T-helper 1 cell treated with Interleukin-12 subunit alpha and Interleukin-12 subunit beta and Interleukin-4 antibody, amounts not matched to agents 30 ng/mL and 1 ng/mL, for 36 hours (primary cell): Measurements from ENCODE around the gene KLHDC2. TPM values are rescaled to one million over a fixed set of nuclear protein-coding genes. Genes with fewer than 3 reads are reported as not detected.
"Not testable (repeated sequence)": the region's sequence is repeated elsewhere in the genome, so short reads cannot be mapped to it uniquely, and the experiment has no call there.

Experiments used
- intact Hi-C: fragments of 100-400 bp; cut with micrococcal nuclease; formaldehyde crosslinking; loops from one replicate; pipeline ENCODE4 v1.15.1; 2024
- total RNA-seq: library from RNA; stranded (reverse); gene quantifications from 2 replicates; pipeline ENCODE4 v1.2.3, GENCODE V29; 2022

KLHDC2 gene
- total RNA-seq, 1 donor from 2014 or later: 31.6 TPM

- intact Hi-C loops: loop anchor here (10.0 kb wide), 1 partner anchor 61 kb away; no protein-coding TSS in a partner anchor
Measured at GRCh38 chr14:49774106-49774505, 6.2 kb downstream of the KLHDC2 start.

- intact Hi-C loops: loop anchor here (10.0 kb wide), 1 partner anchor 56 kb away; no protein-coding TSS in a partner anchor
Measured at GRCh38 chr14:49778421-49778820, 10.5 kb downstream of the KLHDC2 start.

GRCh38 chr14:49781040-49781439, 13.1 kb downstream of the KLHDC2 start:
- intact Hi-C loops: not testable (repeated sequence)

GRCh38 chr14:49783394-49784014, 15.6 kb downstream of the KLHDC2 start:
- intact Hi-C loops: no loop called here

- intact Hi-C loops: no loop called here
Measured at GRCh38 chr14:49786315-49786714, 18.4 kb downstream of the KLHDC2 start.

- intact Hi-C loops: no loop called here
Measured at GRCh38 chr14:49792618-49793017, 24.7 kb downstream of the KLHDC2 start.

GRCh38 chr14:49796025-49796424, 28.1 kb downstream of the KLHDC2 start:
- intact Hi-C loops: no loop called here

- intact Hi-C loops: no loop called here
Measured at GRCh38 chr14:49808780-49809179, 40.8 kb downstream of the KLHDC2 start.

- intact Hi-C loops: not testable (repeated sequence)
Measured at GRCh38 chr14:49816118-49816517, 48.2 kb downstream of the KLHDC2 start.

GRCh38 chr14:49816844-49817243, 48.9 kb downstream of the KLHDC2 start:
- intact Hi-C loops: no loop called here

GRCh38 chr14:49820176-49820575, 52.2 kb downstream of the KLHDC2 start:
- intact Hi-C loops: no loop called here

- intact Hi-C loops: no loop called here
Measured at GRCh38 chr14:49828640-49829039, 60.7 kb downstream of the KLHDC2 start.

Other genes with a start within 250 kb of the KLHDC2 start
- gene RPS29, start 181.8 kb upstream of the KLHDC2 start, total RNA-seq: 1,725 and 1,787 TPM in 2 replicates
- 36.0 and 42.0 TPM in 2 replicates for gene LRR1, start 169.2 kb upstream of the KLHDC2 start, total RNA-seq
- gene RPL36AL, start 147.5 kb upstream of the KLHDC2 start, total RNA-seq: 228 and 234 TPM in 2 replicates
- 77.3 and 83.8 TPM in 2 replicates for gene MGAT2, start 147.4 kb upstream of the KLHDC2 start, total RNA-seq
- gene DNAAF2, start 132.9 kb upstream of the KLHDC2 start, total RNA-seq: 6.3 and 7.3 TPM in 2 replicates
- 23.9 and 25.5 TPM in 2 replicates for gene POLE2, start 79.9 kb upstream of the KLHDC2 start, total RNA-seq
- gene KLHDC1, start 75.0 kb upstream of the KLHDC2 start, total RNA-seq: 2.0 and 2.5 TPM in 2 replicates
- gene NEMF, start 84.6 kb downstream of the KLHDC2 start, total RNA-seq: 94.7 and 98.0 TPM in 2 replicates
- 188 TPM in 2 replicates for gene ARF6, start 124.9 kb downstream of the KLHDC2 start, total RNA-seq